DOHH2 (cell line): ENCODE results near the gene PTPRN2.

Experiments used
- CTCF ChIP-seq: fragments of 200-600 bp; sonication (generic); IDR thresholded peaks from one replicate; pipeline ENCODE4 v1.5.1; 2014; ENCODE audit warnings: antibody characterized with exemption, mild to moderate bottlenecking, low read depth, low read length; ENCODE audit not compliant: poor library complexity, severe bottlenecking
- EZH2phosphoT487 ChIP-seq: fragments of 200-600 bp; sonication (generic); IDR thresholded peaks from 2 replicates; pipeline ENCODE4 v1.6.1; 2017; ENCODE audit warnings: borderline replicate concordance, mild to moderate bottlenecking, antibody characterized with exemption, low read length, moderate library complexity, mixed read lengths

GRCh38 chr7:157638563-157638962 lies 949.1 kb downstream of the PTPRN2 start:
- TF ChIP-seq CTCF (no peak), EZH2phosphoT487 (no peak)
